K562 (cell line): ENCODE data around the gene SYNGR3. TPM values are rescaled to one million over a fixed set of nuclear protein-coding genes. Genes with fewer than 3 reads are reported as not detected.

Experiments used
- ATAC-seq: fragments of 200-7000 bp; cut with Tn5 transposase; 3 replicates; pipeline ENCODE4 v1.9.1; 2020; ENCODE audit warnings: moderate library complexity
- BruUV-seq: library from RNA; stranded (reverse); fragments of 400-500 nt; replicated peaks from 2 replicates; lab custom pipeline; 2021; lab: Mats Ljungman, UMichigan
- CTCF ChIA-PET: fragments of 300-600 bp; formaldehyde crosslinking; extraction: SDS; loops from one replicate; lab custom pipeline; 2021; ENCODE audit warnings: low intra/inter-chr PET ratio; lab: Yijun Ruan, JAX
- POLR2A ChIA-PET: fragments of 300-600, 350-650 bp; sonication (Branson Sonifier 250); formaldehyde crosslinking; extraction: SDS; loops from one replicate; lab custom pipeline; 2021; ENCODE audit warnings: antibody characterized with exemption, inconsistent platforms; lab: Yijun Ruan, JAX
- DNase-seq, 4 experiments: peaks; one replicate each; pipeline versions ENCODE4 v3.0.0 to v3.0.0-alpha.2; 2011 to 2018; ENCODE audit warnings: low spot score in 3 of 4, mixed read lengths in 3 of 4; ENCODE audit errors: extremely low read depth in 1 of 4
- FAIRE-seq: peaks from 2 replicates; lab custom pipeline; 2011; peaks lifted over from hg19 to GRCh38; lab: Jason Lieb, UNC
- H2AFZ ChIP-seq: 2 replicates; pipeline ENCODE4 v1.6.0; 2011; ENCODE audit warnings: low read depth, low read length, control low read depth, inconsistent platforms
- H3K27ac ChIP-seq: fragments of 200-600 bp; 3 replicates; pipeline ENCODE4 v1.8.0; 2011; ENCODE audit warnings: low read depth, mild to moderate bottlenecking, control low read depth, inconsistent platforms, low read length, moderate library complexity, mixed read lengths; ENCODE audit errors: extremely low read depth
- H3K27me3 ChIP-seq, 2 experiments: fragments of 300-600 bp in 1 of 2; 2 replicates in 1 of 2; 3 replicates in 1 of 2; pipeline versions ENCODE4 v1.6.0 to v1.8.0; 2011; ENCODE audit warnings: inconsistent platforms in 2 of 2, low read length in 2 of 2, mild to moderate bottlenecking in 1 of 2, mixed read lengths in 1 of 2, moderate library complexity in 1 of 2; ENCODE audit not compliant: control insufficient read depth in 2 of 2, insufficient read depth in 2 of 2
- H3K36me3 ChIP-seq: fragments of 300-600 bp; 3 replicates; pipeline ENCODE4 v1.8.0; 2011; ENCODE audit warnings: mild to moderate bottlenecking, low read length, inconsistent platforms; ENCODE audit not compliant: control insufficient read depth, insufficient read depth
- H3K4me1 ChIP-seq, 2 experiments: fragments of 200-600 bp in 1 of 2; replicated peaks in 1 of 2; 2 replicates in 1 of 2; 3 replicates in 1 of 2; pipeline versions ENCODE4 v1.5.1 to v1.8.0; 2011; ENCODE audit warnings: inconsistent platforms in 2 of 2, low read length in 2 of 2, mild to moderate bottlenecking in 1 of 2, mixed read lengths in 1 of 2, moderate library complexity in 1 of 2; ENCODE audit not compliant: control insufficient read depth in 2 of 2, insufficient read depth in 2 of 2
- H3K4me2 ChIP-seq: 2 replicates; pipeline ENCODE4 v1.6.1; 2011; ENCODE audit warnings: low read length, control low read depth, inconsistent platforms, mixed read lengths; ENCODE audit not compliant: insufficient read depth
- H3K4me3 ChIP-seq: fragments of 200-600 bp; sonication (generic), shearing (Covaris generic); 2 replicates; pipeline ENCODE4 v1.5.1; 2016; ENCODE audit warnings: control low read depth, inconsistent platforms
- H3K79me2 ChIP-seq: fragments of 200-600 bp; 3 replicates; pipeline ENCODE4 v1.8.0; 2011; ENCODE audit warnings: low read length, inconsistent platforms; ENCODE audit not compliant: control insufficient read depth, insufficient read depth
- H3K9ac ChIP-seq, 2 experiments: 2 replicates each; pipeline versions ENCODE4 v1.6.0 to v1.6.1; 2011; ENCODE audit warnings: low read depth in 2 of 2, low read length in 2 of 2, control low read depth in 1 of 2, inconsistent platforms in 1 of 2, mild to moderate bottlenecking in 1 of 2, mixed read lengths in 1 of 2; ENCODE audit not compliant: insufficient read depth in 1 of 2
- H3K9me1 ChIP-seq: one replicate; pipeline ENCODE4 v1.6.0; 2011; ENCODE audit warnings: inconsistent platforms, mild to moderate bottlenecking, low read length, moderate library complexity; ENCODE audit not compliant: control insufficient read depth, insufficient read depth
- H3K9me3 ChIP-seq: replicated peaks from 2 replicates; pipeline ENCODE4 v1.5.1; 2011; ENCODE audit warnings: low read depth, low read length, inconsistent platforms; ENCODE audit not compliant: control insufficient read depth, insufficient read depth
- H4K20me1 ChIP-seq: replicated peaks from 2 replicates; pipeline ENCODE4 v1.6.1; 2011; ENCODE audit warnings: low read length, inconsistent platforms, mixed read lengths; ENCODE audit not compliant: control insufficient read depth, insufficient read depth
- BRD9 ChIP-seq: fragments of 450-650 bp; IDR thresholded peaks from 2 replicates; pipeline ENCODE4 v1.6.1; 2018; ENCODE audit warnings: low read depth; ENCODE audit not compliant: partially characterized antibody
- DACH1 ChIP-seq: fragments of 450-650 bp; IDR thresholded peaks from 2 replicates; pipeline ENCODE4 v1.6.1; 2018; ENCODE audit not compliant: partially characterized antibody
- DPF2 ChIP-seq: fragments of 450-650 bp; IDR thresholded peaks from 2 replicates; pipeline ENCODE4 v1.6.1; 2016
- ELF2 ChIP-seq: fragments of 250-450 bp; sonication (Bioruptor Pico); IDR thresholded peaks from 2 replicates; pipeline ENCODE4 v1.5.0; 2021; ENCODE audit warnings: mild to moderate bottlenecking
- GMEB1 ChIP-seq: fragments of 250-450 bp; sonication (Bioruptor Pico); IDR thresholded peaks from 2 replicates; pipeline ENCODE4 v1.4.0; 2020; ENCODE audit warnings: mild to moderate bottlenecking
- HNRNPLL ChIP-seq: fragments of 200-400 bp; formaldehyde crosslinking; IDR thresholded peaks from 2 replicates; pipeline ENCODE4 v1.6.1; 2017; ENCODE audit warnings: low read length, low read depth, mild to moderate bottlenecking; ENCODE audit not compliant: poor library complexity, severe bottlenecking
- MBD1 ChIP-seq: fragments of 250-450 bp; sonication (Bioruptor Pico); IDR thresholded peaks from 2 replicates; pipeline ENCODE4 v1.8.0; 2022; ENCODE audit warnings: inconsistent platforms
- NFIC ChIP-seq: fragments of 450-650 bp; IDR thresholded peaks from 2 replicates; pipeline ENCODE4 v1.6.1; 2017; ENCODE audit warnings: mild to moderate bottlenecking, inconsistent platforms
- POLR2AphosphoS2 ChIP-seq: IDR thresholded peaks from 2 replicates; pipeline ENCODE4 v1.6.1; 2012; ENCODE audit warnings: low read length, improper control_type of control experiment
- POLR2B ChIP-seq: fragments of 450-650 bp; IDR thresholded peaks from 2 replicates; pipeline ENCODE4 v1.6.1; 2018; ENCODE audit warnings: low read depth; ENCODE audit not compliant: partially characterized antibody
- RBBP5 ChIP-seq: fragments of 200-600 bp; sonication (generic); IDR thresholded peaks from 2 replicates; pipeline ENCODE4 v1.6.1; 2012; ENCODE audit warnings: borderline replicate concordance, mild to moderate bottlenecking, low read length, control low read depth, inconsistent platforms; ENCODE audit not compliant: insufficient read depth, poor library complexity, severe bottlenecking
- RBM15 ChIP-seq: fragments of 200-400 bp; formaldehyde crosslinking; IDR thresholded peaks from 2 replicates; pipeline ENCODE4 v1.6.1; 2018; ENCODE audit warnings: mild to moderate bottlenecking, low read length, moderate library complexity; ENCODE audit not compliant: insufficient read depth
- RBM34 ChIP-seq: fragments of 200-400 bp; formaldehyde crosslinking; IDR thresholded peaks from 2 replicates; pipeline ENCODE4 v1.6.1; 2018; ENCODE audit warnings: low read length, borderline replicate concordance; ENCODE audit not compliant: insufficient read depth
- SOX6 ChIP-seq: fragments of 450-650 bp; IDR thresholded peaks from 2 replicates; pipeline ENCODE4 v1.6.1; 2014; ENCODE audit warnings: mild to moderate bottlenecking
- SRF ChIP-seq, 2 experiments: fragments of 250-450, 450-650 bp in 1 of 2; sonication (Bioruptor Pico) in 1 of 2; sonication (generic) in 1 of 2; formaldehyde crosslinking; IDR thresholded peaks; 2 replicates each; pipeline versions ENCODE4 v1.5.0 to v1.5.1; 2020 to 2022; ENCODE audit warnings: mild to moderate bottlenecking in 1 of 2, missing genetic modification reagents in 1 of 2
- STAG1 ChIP-seq: sonication (generic); formaldehyde crosslinking; IDR thresholded peaks from 2 replicates; pipeline ENCODE4 v1.5.0; 2020; ENCODE audit warnings: missing genetic modification reagents, borderline replicate concordance
- USF2 ChIP-seq: sonication (generic); formaldehyde crosslinking; IDR thresholded peaks from 2 replicates; pipeline ENCODE4 v1.5.0; 2020; ENCODE audit warnings: missing genetic modification reagents
- ZNF23 ChIP-seq: fragments of 250-450 bp; sonication (Bioruptor Pico); IDR thresholded peaks from 2 replicates; pipeline ENCODE4 v1.4.0; 2020; ENCODE audit warnings: mild to moderate bottlenecking
- ZNF444 ChIP-seq: fragments of 250-450 bp; sonication (Bioruptor Pico); IDR thresholded peaks from 2 replicates; pipeline ENCODE4 v1.4.0; 2020; ENCODE audit warnings: mild to moderate bottlenecking, moderate library complexity
- WGBS: fragments of 100-300 bp; shearing (Covaris generic); methylation state at CpG from one replicate; pipeline ENCODE4 v1.1.6; 2016; ENCODE audit warnings: low coverage, mixed read lengths; ENCODE audit not compliant: insufficient coverage; ENCODE audit errors: missing lambda C conversion rate; 5-methylcytosine and 5-hydroxymethylcytosine counted together
- in situ Hi-C: fragments of 300-500 bp; cut with MboI; formaldehyde crosslinking; loops from 4 replicates; pipeline ENCODE4 v1.15.0; 2018; ENCODE audit warnings: inconsistent platforms, mixed read lengths
- intact Hi-C: fragments of 100-400 bp; cut with micrococcal nuclease; formaldehyde crosslinking; loops from 2 replicates; pipeline ENCODE4 v1.14.2; 2022
- polyA plus RNA-seq, 8 experiments: library from polyadenylated mRNA; depleted of rRNA in 4 of 8; stranded (reverse) in 5 of 8; unstranded in 3 of 8; fragments of >200 nt; fragmentation: Nextera tagmentation in 2 of 8; fragmentation: Illumina TruSeq in 1 of 8; extraction: Ambion mirVana in 2 of 8; extraction: Trizol in 1 of 8; gene quantifications; 2 replicates each; pipeline versions ENCODE4 v1.2.1 to v1.2.3, GENCODE V29; 2011 to 2014; ENCODE audit warnings: inconsistent platforms in 1 of 8, missing spikeins in 1 of 8
- total RNA-seq, 7 experiments: library from RNA; depleted of rRNA in 6 of 7; stranded (reverse); fragments of >200 nt in 6 of 7; fragmentation: Illumina TruSeq in 2 of 7; extraction: Trizol in 2 of 7; gene quantifications; 2 replicates each; pipeline versions ENCODE4 v1.2.1 to v1.2.3, GENCODE V29; 2011 to 2021; ENCODE audit warnings: low replicate concordance in 1 of 7

Gene SYNGR3
- total and polyA plus RNA-seq, 9 of the 15 experiments (the other 6 are each of a cell fraction or from before 2014, with no cell fraction given), result 3.7 to 69.2 (median 36.3) TPM

- POLR2A ChIA-PET, result interaction anchor here (1.0 to 5.6 kb wide), 3 partner anchors 10 to 15 kb away, joined by 5 to 37 read pairs (median 8); partner anchors contain the start of gene RPS2
- FAIRE-seq, result no peak
- H3K27ac ChIP-seq, result no peak overlapping the region
- in situ Hi-C loops (no loop called here), intact Hi-C loops (no loop called here)
- 54% methylated on average over 6 of the region's 11 CpGs for WGBS
- H3K79me2 ChIP-seq, result no peaks in the 10 kb centered on the region
- no peak overlapping the region for H3K9ac ChIP-seq
- ATAC-seq, result no peak
- H3K4me2 ChIP-seq, result no peak overlapping the region
- no peak overlapping the region for H2AFZ ChIP-seq
- no TSS peak for BruUV-seq
- H3K4me1 ChIP-seq, result peaks cover 7 to 57% of the 10 kb centered on the region in 2 experiments; a peak in 4 of 5 replicates
- no peaks in the 10 kb centered on the region for H3K36me3 ChIP-seq
- CTCF ChIA-PET, result no interaction called here
- no peaks in the 10 kb centered on the region for H3K9me1 ChIP-seq
- DNase-seq, result no peak
- H3K9me3 ChIP-seq, result no peaks in the 10 kb centered on the region
- no peak overlapping the region for H3K4me3 ChIP-seq
- TF ChIP-seq ZNF23 (CRISPR knock-in tag) (no peak), DPF2 (no peak), RBBP5 (no peak), ZNF444 (CRISPR knock-in tag) (no peak), POLR2B (no peak), RBM34 (no peak), DACH1 (no peak), USF2 (no peak), ELF2 (CRISPR knock-in tag) (no peak), SOX6 (no peak), RBM15 (no peak), SRF (CRISPR knock-in tag; IDR thresholded peaks at IDR 0.05) (no peak), STAG1 (no peak), MBD1 (CRISPR knock-in tag) (no peak), POLR2AphosphoS2 (no peak), NFIC (no peak), HNRNPLL (no peak), GMEB1 (CRISPR knock-in tag) (no peak), BRD9 (no peak)
- H3K27me3 ChIP-seq, result no peaks in the 10 kb centered on the region
- H4K20me1 ChIP-seq, result no peaks in the 10 kb centered on the region
These were observed 40.3 kb upstream of the SYNGR3 start for GRCh38 chr16:1949507-1949906.
